ENCODE results near the gene MAP4K2.

DNA sequence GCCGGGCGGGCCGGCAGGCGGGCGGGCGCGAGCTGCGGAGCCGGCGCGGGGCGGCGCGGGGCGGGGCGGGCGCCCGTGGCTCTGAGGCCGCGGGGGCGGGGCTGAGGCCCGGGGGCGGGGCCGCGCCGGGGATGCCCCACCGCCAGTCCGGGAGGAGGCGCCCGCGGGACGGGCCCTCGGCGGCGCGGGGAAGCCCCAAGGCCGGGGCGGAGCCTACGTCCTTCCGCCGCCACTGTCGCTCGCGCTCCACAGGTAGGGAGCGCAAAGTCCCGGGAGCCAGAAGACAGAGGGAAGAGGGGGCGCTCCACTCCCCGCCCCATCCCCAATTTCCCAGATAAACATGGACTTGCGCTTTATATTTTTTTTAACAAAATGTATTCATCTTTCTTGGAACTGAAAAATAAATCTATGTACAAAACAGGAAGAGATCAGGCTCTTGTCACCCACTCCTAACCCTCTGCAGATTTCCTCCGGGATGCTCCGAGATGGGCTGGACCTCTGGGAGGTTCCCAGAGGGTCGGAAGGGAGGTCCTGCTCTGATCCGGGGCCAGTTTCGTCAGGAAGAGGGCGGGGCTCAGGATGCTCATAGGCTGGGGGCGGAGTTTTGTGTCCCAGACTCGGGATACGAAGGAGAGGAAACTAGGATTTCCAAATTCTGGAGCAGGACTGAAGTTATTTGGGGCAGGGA, at the start of gene MAP4K2:
- TF ChIP-seq REST (IDR thresholded peaks at IDR 0.05; ENCODE audit: low read depth) (no peak), USF1 (IDR thresholded peaks at IDR 0.05) (no peak), TCF12 (IDR thresholded peaks at IDR 0.05; ENCODE audit: low read depth) (no peak)
